Retinal pigment epithelial cell (primary cell): ENCODE measurements around the gene DAZAP2.
"Not testable (repeated sequence)": the region's sequence is repeated elsewhere in the genome, so short reads cannot be mapped to it uniquely, and the experiment has no call there.

ENCODE experiments used
- DNase-seq: peaks from one replicate; pipeline ENCODE4 v3.0.0-alpha.2; 2010; ENCODE audit warnings: low read depth
- H3K4me3 ChIP-seq: 2 replicates; pipeline ENCODE4 v1.5.1; 2011; ENCODE audit warnings: mild to moderate bottlenecking, low read length, control low read depth, moderate library complexity
- CTCF ChIP-seq: conservative IDR thresholded peaks from 2 replicates; pipeline ENCODE4 v1.5.1; 2011; ENCODE audit warnings: low read depth, low read length, control low read depth, inconsistent platforms

Gene DAZAP2

DNA sequence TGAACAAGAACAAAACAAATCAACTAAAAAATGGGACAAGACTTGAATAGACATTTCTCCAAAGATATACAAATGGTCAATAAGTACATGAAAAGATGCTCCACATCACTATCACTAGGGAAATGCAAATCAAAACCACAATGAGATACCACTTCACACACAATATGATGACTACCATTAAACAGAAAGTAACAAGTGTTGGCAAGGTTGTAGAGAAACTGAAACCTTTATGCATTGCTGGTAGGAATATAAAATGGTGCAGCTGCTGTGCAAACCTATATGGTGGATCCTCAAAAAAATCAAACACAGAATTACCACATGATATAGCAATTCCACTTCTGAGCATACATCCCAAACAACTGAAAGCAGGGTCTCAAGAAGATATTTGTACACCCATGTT lies 26.4 kb downstream of the DAZAP2 start:
- no peak for TF ChIP-seq CTCF
- no peak for DNase-seq
- H3K4me3 ChIP-seq: no peak overlapping the region

GRCh38 chr12:51269174-51270066 lies 30.8 kb downstream of the DAZAP2 start:
- peak overlapping the region; percentile 5 for H3K4me3 ChIP-seq
- DNase-seq: no peak
- TF ChIP-seq CTCF: peak; percentile 40

- no peak for TF ChIP-seq CTCF
- no peak for DNase-seq
- peak within 1 kb of the TSS; percentile 60 for H3K4me3 ChIP-seq
Observed at GRCh38 chr12:51270067-51270950, 31.7 kb downstream of the DAZAP2 start, which contains the start of gene SMAGP. SMAGP (minus strand) TSS chr12:51270415; CDS start chr12:51269278, 1,137 bp downstream.

GRCh38 chr12:51270951-51271518 lies 32.4 kb downstream of the DAZAP2 start:
- H3K4me3 ChIP-seq: peak overlapping the region; percentile 60
- no peak for TF ChIP-seq CTCF
- DNase-seq: no peak

DNA sequence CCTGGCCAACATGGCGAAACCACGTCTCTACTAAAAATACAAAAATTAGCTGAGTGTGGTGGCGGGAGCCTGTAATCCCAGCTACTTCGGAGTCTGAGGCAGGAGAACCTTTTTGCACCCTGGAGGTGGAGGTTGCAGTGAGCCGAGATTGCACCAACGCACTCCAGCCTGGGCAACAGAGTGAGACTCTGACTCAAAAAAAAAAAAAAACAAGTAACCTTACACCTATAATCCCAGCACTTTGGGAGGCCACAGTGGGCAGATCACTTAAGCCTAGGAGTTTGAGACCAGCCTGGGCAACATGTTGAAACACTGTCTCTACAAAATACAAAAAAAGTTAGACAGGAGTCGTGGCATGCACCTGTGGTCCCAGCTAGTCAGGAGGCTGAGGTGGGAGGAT lies 34.2 kb downstream of the DAZAP2 start:
- not testable (repeated sequence) for H3K4me3 ChIP-seq, DNase-seq

DNA sequence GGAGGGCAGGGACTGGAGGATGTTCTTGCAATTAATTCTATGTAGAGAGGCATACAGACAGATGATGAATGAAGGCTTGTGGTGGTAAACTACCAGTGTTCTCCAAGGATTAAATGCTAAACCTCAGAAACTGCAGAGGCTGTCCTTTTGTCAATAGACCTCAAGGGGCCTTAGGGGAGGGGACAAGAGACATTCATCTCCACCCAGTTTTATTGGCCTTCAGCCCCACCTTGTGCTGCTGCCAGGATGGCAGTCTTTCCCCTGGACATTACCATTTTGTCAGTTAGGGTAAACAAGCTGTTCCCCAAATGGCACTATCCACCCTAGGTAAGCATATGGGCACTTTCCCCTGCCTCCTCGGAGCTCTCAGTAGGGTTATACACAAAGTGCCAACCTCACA lies 36.5 kb downstream of the DAZAP2 start:
- DNase-seq: no peak
- no peak for TF ChIP-seq CTCF
- H3K4me3 ChIP-seq: no peak overlapping the region
